Glomerular endothelial cell (primary cell): Measurements from ENCODE around the gene ITGA6. TPM values are rescaled to one million over a fixed set of nuclear protein-coding genes. Genes with fewer than 3 reads are reported as not detected.
"Not testable (repeated sequence)": the region's sequence is repeated elsewhere in the genome, so short reads cannot be mapped to it uniquely, and the experiment has no call there.

Experiments used
- DNase-seq: peaks from one replicate; pipeline ENCODE4 v3.0.0-alpha.2; 2011; ENCODE audit warnings: low read depth, low spot score; ENCODE audit errors: extremely low read depth
- total RNA-seq: library from RNA; depleted of rRNA; stranded (reverse); fragments of >200 nt; gene quantifications from 2 replicates; pipeline ENCODE4 v1.2.3, GENCODE V29; 2015

ITGA6 gene
- total RNA-seq, 1 donor from 2014 or later = 288 TPM

DNA sequence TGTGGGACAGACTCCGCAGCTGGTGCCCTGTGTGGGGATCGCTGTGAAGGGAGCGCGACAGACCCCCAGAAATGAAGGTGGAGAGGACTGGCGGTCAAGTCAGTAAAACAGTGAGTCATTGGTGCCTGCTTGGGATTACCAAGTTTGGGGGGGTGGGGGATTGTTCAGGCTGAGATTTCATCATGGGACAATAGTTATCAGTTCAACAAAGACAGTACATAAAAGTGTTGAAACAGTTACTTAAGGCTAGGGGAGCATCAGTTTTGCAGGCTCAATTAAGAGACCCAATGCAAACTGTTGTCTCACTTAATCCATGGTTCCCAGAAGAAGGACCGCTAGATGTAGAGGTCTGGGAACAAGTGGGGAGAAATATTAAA, 86.1 kb downstream of the ITGA6 start:
- DNase-seq = no peak

DNA sequence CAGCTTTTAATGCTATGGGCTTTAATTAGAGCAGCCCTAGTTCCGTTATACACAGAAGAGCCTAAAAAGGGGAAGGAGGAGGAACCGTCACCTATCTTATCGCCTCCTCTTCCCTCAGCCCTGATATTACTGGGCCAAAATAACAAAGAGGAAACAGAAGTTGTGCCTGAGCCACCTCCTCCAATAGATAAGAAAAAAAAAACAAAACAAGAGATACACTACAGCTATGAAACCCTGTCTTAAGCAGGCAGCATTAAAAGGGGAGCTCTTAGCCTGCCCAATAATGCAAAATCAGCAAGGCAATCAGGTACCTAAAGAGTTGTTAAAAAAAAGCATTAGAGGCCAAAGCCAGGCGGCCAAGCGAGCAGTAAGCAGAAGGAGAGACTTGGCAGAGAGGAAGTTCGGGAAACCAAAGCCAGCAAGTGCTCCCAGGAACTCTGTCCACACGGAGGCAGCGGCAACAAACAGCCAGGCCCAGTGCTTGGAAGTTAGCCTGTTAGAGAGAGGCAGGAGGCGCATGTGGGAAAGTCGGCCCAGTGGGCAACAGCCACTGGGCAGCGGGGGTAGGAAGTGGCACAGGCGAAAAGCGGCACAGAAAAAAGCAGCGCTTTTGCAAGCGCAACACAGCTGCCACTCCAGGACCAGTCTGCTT, 86.7 kb downstream of the ITGA6 start:
- DNase-seq = no peak

DNA sequence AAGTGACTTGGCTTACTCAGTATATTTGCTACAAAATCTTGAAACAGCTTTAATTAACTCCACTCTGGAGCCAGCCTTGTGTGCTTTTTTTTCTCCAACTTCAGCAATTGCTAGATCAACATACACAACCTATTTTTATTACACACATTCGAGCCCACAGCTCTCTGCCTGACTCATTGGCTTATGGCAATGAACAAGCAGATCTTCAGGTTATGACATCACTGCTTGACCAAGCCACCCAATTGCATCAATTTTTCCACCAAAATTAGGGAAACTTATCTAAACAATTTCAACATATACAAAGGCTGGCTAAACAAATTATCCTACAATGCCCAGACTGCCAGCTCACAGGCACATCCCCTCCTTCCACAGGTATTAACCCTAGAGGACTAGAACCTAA, 88.9 kb downstream of the ITGA6 start:
- no peak for DNase-seq

DNA sequence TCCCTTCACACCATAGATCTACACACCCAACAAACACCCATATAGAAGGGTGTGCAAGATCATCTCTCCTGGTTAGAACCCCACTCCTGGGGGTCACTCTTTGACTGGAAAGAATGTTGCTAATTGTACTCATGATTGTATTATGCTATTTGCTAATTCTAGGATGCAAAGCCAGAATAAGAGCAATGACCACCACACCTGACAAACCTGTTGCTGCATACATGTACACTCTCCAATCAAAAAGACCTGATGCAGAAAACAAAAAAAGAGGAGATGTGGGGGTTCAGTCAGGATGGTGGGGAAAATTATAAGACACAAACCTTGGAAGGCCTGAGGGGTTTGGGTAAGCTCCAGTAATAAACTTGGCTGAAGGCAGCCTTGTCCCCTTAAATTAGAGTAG, 91.6 kb downstream of the ITGA6 start:
- DNase-seq = no peak

DNA sequence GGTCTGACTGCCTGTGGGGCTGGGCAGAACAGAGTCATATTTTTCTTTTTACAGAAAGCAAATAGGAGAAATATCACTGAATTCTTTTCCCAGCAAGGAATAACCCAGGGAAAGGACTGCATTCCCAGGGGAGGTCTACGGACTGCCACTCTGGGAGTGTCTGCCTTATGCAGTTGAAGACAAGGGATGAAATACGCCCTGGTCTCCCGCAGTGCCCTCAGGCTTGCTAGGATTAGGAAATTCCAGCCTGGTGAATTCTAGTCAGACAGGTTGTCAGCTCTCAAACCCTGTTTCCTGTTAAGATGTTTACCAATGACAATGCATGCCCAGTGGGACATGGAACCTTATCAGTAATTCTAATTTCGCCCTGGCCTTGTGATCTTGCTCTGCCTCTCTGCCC, 98.2 kb downstream of the ITGA6 start:
- no peak for DNase-seq

DNA sequence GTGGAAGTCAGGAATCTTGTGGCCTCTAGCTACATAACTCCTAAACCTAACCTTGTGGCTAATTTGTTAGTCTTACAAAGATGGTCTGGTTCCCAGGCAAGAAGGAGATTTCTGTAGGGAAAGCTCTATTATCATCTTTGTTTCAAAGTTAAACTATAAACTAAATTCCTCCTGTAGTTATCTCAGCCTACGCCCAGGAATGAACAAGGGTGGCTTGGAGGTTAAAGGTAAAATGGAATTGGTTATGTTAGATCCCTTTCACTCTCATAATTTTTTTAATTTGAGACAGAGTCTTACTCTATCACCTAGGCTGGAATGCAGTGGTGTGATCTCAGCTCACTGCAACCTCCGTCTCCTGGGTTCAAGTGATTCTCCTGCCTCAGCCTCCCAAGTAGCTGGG, 103.9 kb downstream of the ITGA6 start:
- DNase-seq = no peak

DNA sequence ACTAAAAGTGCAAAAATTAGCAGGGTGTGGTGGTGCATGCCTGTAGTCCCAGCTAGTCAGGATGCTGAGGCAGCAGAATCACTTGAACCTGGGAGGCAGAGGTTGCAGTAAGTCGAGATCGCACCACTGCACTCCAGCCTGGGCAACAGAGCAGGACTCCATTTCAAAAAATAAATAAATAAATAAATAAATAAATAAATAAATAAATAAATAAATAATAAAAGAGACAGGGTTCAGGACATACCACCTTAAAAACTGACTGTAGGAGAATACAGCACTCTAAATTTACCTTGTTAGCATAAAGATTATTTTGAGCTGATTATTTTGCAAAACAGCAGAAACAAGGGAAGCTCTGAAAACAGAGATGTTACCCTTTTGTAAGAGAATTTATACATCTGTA, 105.1 kb downstream of the ITGA6 start:
- DNase-seq = not testable (repeated sequence)

DNA sequence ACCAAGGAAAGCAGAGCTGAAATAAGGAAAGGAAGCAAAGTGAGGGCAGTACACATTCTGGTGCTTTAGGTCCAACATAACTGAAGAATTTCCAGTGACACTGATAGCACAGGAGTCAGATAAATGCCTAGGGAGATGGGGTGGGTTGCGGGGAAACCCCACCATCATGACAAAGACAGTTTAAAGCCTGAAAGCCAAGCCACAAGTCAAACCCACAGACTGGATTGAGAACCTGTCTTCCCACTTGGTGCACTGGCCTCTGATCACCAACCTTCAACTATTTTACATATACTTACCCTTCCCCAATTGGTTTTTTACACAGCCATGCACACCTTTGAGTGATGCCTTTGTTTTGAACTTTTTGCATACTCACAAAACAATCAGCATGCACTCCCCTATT, 106.3 kb downstream of the ITGA6 start:
- DNase-seq = no peak

DNA sequence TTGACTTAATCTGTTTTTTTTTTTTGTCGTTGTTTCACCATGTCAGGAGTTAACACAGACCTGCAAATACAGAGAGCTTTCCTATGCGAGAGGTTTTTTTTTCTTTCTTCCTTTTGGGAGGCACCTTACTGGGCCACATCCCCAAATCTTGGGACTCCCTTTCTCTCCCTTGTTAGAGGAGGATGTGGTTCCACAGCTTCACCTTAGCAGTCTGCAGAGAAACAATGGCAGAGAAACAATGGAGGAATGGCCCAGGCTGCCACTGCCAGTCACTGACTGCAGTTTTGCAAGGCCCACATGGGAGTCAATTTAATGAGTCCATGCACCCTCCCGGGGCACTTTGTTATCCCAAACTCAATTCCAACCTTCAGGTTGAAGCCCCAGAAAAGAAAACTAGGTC, 107.7 kb downstream of the ITGA6 start:
- no peak for DNase-seq

DNA sequence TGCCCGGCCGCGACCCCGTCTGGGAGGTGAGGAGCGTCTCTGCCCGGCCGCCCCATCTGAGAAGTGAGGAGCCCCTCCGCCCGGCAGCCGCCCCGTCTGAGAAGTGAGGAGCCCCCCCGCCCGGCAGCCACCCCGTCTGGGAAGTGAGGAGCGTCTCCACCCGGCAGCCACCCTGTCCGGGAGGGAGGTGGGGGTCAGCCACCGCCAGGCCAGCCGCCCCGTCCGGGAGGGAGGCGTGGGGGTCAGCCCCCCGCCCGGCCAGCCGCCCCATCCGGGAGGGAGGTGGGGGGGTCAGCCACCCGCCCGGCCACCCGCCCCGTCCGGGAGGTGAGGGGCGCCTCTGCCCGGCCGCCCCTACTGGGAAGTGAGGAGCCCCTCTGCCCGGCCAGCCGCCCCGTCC, 110.5 kb downstream of the ITGA6 start:
- DNase-seq = not testable (repeated sequence)

DNA sequence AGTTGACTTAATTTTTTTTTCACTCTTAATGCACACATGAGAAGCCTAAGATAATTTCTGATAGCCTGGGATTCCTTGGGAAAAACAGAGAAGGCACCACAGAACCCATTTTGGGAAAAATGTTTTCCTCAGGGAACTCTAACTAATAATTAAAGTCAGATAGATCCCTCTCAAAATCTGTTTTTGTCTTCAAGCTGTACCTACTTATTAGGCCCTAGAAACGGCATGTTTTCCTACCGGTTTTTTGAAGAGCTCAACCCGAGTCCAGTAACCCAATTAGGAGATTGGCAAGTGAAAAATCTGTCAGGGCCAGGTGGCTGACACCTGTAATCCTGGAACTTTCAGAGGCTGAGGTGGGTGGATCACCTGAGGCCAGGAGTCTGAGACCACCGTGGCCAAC, 112.4 kb downstream of the ITGA6 start:
- DNase-seq = no peak

DNA sequence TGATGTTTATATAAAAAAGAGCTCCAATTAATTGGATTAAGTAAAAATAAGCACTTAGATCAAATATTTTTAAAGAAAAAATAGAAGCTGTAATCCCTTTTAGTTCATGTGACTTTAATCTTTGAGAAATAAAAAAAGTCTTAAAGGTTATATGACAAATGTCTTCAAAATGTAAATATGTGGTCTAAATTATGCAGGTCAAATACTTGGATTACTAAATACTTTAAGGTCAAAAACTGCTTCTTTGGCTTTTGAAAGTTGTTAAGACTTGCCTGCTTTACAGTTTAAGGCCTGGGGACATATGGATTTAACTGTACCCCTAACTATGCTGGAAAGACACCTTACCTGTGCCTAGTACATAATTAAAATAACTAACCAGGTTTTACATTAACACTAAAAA, 113.0 kb downstream of the ITGA6 start:
- no peak for DNase-seq

DNA sequence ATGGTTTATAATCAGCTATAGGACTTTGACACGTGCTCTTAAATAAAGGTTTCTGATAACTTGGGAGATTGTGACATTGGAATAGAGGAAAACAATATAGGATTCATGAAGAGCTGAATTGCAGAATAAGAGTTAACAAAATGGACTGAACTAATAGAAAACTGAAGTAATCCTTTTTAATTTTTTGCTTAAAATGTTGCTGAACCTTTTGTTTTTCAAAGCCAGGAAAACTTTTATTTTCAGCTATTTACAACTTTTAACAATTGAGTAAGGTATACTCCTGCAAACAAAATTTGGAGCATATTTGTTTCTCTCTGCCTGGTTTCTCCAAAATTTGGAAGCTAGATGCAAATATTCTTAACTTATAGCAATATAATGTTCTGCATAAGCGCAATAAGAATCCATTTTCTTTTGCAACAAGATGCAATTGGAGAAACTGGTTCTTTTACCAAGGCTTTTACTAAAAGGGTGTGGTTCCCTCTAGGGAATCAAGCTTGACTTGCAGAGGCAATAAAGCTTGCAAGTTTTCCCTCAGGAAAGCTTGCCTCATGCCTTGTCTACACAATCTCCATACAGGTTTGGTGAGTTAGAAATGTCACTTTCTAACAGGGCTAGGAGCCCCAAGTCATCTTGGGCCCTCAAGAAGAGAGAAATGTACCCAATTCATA, 118.2 kb downstream of the ITGA6 start:
- no peak for DNase-seq

DNA sequence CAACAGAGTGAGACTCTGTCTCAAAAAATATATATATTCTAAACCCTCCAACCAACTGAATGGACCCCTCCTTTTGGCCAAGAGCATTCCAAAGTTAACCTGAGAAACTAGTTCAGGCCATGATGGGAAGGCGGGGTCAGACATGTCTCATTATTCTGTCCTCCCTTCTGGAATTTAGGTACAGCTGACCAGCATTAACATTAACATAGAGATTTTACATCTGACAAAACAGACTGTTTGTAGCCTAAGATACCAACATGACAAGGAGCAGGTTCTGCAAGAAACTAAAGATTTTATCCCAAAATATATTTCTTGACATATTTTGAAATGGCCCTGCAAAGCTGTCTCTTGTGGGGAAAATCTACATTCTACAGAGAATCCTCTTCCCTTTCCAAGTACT, 121.7 kb downstream of the ITGA6 start:
- no peak for DNase-seq

DNA sequence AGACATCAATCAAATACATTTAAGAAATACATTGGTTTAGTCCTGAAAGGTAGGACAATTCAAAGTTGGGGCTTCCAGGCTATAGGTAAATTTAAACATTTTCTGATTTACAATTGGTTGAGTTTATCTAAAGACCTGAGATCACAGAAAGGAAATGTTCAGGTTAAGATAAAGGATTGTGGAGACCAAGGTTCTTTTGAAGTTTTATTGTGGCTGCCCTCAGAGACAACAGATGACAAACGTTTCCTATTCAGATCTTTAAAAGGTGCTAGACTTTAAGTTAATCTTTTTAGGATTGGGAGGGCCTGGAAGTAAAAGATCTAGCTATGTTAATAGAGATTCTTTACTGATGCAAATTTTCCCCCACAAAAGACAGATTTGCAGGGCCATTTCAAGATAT, 122.4 kb downstream of the ITGA6 start:
- DNase-seq = not testable (repeated sequence)

DNA sequence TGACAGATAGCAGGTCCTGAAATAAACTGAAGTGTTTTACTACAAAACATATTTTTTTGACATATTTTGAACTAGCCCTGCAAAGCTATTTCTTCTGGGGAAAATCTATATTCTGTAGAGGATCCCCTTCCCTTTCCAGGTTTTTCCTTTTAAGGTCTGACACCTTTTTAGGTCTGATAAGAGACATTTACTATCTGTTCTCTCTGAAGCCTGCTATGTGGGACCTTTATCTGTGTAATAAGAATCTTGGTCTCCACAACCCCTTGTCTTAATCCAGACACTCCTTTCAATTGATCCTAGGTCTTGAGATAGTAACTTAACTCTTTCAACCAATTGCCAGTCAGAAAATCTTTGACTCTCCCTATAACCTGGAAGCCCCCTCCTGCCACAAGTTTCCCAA, 123.0 kb downstream of the ITGA6 start:
- DNase-seq = no peak

DNA sequence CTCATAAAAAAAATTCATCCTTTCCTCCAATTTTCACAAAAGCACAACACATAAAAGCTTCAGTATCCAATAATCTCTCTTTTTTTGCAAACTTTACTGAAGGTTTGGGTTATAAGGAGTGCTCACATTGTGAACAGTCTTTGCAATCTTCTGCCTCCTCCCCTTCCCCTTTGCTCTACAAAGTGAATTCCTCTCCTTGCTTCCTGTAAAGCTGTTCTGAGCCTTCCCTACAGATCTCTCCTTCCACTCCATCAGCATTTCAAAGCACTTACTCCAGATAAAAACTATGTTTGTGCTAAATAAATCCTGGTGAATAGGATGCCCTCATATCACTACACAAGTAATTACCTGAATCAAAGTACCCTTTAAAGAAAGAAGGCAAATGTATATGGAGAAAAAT, 123.9 kb downstream of the ITGA6 start:
- DNase-seq = no peak

DNA sequence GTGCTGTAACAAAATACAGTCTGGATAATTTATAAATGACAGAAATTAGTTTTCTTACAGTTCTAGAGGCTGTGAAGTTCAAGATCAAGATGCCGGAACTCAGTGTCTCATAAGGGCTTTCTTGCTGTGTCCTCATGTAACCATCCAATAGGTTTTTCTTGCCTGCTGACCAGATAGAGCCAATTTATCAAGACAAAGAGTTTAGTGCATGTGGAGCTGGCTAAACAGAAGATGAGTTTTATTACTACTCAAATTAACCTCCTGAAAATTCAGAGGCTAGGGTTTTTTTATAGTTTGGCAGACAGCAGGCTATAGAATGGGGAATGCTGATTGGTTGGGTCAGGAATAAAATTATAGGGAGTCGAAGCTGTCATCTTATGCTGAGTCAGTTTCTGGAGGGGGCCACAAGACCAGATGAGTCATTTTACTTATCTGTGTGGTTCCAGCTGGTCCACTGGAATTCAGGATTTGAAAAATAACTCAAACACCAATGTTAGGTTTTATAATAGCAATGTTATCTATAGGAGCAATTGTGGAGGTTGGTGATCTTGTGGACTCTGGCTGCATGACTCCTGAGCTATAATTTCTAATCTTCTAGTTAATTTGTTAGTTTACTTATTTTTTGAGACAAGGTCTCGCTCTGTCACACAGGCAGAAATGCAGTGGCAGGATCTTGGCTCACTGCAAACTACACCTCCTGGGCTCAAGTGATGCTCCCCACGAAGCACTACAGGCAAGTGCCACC, 125.3 kb downstream of the ITGA6 start:
- DNase-seq = no peak

DNA sequence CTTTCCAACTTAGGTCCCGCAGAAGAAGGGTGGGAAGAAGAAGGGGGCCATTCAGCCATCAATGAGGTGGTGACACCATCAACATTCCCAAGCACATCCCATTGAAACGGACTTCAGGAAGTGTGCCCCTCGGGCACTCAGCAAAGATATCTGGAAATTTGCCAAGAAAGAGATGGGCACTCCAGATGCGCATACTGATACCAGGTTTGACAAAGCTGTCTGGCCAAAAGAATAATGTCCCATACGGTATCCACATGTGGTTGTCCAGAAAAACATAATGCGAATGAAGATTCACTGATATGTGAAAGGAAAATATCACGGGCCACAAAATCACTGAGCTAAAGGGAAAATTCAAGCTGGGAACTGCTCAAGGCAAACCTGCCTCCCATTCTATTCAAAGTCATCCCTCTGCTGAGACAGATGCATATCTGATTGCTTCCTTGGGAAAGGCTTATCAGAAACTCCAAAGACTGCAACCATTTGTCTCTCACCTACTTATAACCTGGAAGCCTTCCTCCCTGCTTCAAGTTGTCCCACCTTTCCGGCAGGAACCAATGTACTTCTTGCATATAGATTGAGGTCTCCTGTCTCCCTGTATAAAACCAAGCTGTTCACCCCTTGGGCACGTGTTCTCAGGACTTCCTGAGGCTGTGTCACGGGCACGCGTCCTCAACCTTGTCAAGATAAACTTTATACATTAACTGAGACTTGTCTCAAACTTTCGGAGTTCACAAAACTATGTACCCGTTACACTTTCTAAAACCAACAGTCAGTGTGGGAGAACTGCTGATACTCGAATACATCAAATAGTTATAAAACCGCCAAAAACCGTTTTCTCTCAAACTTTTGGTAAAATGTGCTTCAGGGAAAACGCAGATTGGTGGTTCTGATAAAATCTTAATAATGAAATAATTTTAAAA, 127.2 kb downstream of the ITGA6 start:
- DNase-seq = no peak

DNA sequence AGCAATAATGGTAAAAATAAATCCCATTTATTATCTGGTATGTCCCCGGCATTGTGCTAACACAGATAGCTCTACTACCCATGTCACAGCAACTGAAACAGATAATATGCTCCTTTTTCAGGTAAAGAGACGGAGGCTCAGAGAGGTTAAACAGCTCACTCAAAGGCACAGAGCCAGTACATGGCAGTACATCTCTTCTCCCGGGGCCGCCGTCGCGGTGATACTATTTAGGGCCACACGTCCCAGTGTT, 127.8 kb downstream of the ITGA6 start:
- DNase-seq = no peak
